Putamen (tissue), 1 donor: ENCODE measurements around the gene DMRTA2.

Experiments
- DNase-seq: peaks from one replicate; pipeline ENCODE4 v3.0.0-alpha.2; 2016; ENCODE audit warnings: low spot score

The DMRTA2 gene

DNA sequence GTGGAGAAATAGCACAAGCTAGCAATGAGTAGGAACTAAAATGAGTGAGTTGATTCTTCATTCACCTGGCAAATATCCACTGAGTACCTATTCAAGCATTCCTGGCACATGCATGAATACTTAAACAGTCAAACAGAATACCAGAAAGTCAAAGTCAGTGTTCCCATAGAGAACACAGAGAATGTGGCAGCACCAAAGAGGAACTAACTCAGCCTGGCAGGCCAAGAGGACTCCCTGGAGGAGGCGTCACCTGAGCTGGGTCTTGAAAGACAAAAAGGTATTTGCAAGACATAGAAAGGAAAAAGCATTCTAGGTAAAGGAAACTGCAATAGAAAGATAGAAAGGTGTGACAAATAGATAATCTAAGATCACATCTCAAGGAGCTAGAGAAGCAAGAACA, 49.7 kb downstream of the DMRTA2 start:
- DNase-seq: no peak

DNA sequence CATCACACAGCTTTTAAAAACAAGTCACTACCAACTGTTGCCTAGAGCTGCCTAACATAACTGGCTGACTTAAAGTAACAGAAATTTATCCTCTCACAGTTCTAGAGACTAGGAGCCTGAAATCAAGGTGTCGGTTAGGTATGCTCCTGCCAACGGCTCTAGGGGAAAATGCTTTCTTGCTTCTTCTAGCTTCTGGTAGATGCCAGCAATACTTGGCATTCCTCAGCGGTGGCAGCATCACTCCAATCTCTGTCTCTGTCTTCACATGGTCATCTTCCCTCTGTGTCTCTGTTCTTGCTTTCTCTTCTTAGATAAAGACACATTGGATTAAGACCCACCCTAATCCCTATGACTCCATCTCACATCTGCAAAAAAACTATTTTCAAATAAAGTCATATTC, 51.5 kb downstream of the DMRTA2 start:
- no peak for DNase-seq

DNA sequence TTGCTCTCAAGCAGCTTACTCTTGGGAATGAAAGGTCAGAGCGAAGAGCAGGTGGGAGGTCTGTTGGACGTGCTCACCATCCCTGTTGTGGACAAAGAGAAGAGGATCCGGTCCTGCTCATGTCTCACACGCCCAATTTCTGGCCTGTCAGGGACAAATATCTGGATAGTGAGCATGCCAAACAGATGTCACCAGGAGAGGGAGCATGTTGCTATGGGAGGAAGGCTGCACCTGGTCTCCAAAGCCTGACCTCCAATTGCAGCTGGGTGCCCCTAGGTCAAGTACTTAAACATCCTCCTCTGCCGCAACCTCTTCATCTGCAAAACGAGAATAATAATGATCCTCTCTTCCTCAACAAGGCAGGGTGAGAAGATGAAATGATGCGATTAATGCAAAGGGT, 53.4 kb downstream of the DMRTA2 start:
- no peak for DNase-seq

DNA sequence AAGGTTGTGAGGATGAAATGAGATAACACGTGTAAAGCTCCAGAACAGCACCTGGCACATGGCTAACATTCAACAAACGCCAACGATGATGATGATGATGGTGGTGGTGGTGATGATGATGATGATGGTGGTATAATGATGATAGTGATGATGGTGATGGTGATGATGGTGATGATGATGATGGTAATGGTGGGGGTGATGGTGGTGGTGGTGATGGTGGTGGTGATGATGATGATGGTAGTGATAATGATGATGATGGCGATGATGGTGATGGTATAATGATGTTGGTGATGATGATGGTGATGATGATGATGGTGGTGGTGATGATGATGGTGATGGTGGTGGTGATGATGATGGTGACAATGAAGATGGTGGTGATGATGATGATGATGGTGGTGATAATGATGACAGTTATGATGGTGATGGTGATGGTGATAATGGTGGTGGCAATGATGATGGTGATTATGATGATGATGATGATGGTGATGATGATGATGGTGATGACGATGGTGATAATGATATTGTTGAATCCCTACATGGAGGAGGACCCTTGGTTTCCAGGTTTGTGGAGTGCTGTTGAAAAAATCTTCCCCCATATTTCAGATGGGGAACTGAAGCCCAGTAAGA, 54.1 kb downstream of the DMRTA2 start:
- DNase-seq: no peak

DNA sequence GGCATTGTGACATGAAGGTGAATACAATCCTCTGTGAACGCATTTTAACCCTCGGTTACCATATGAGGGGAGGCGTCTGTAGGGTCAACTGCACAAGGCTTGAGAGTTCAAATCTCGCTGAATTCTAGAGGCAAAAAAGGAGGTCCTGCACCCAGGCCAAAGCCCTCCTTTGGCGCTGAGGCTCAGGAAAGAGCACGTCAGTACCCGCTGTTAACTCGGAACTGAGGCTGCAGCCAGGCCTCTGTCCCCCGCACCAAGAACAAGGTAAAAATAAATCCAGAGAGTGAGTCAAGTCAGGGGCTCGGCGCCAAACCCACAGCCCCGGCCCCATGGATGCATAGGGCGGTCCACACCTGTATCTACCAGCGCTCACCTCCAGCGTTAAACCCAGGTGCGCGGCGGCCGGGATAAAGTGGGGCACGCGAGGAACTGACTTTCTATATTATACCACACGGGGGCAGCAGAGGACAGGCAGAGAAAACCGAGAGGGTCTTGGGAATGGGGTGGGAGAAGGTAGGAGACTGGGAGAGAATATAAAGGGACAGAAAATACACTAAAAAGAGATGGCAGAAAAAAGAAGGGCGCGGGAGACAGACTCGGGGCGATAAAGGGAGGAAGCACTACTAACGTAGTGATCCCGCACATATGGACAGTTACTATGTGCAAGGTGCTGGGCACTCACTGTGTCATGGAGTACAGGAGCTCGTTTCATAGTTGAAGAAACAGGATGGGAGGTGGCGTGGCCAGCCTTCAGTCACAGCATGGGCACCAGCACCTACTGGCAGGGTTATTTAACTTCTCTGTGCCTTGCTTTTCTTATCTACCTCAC, 54.9 kb downstream of the DMRTA2 start:
- DNase-seq: no peak
